Astrocyte (in vitro differentiated cells and primary cell): Measurements from ENCODE around the gene NGDN. TPM values are rescaled to one million over a fixed set of nuclear protein-coding genes. Genes with fewer than 3 reads are reported as not detected.

ENCODE experiments used
- DNase-seq: peaks from one replicate; pipeline ENCODE4 v3.0.0-alpha.2; 2010; ENCODE audit warnings: low read depth
- FAIRE-seq: peaks from 2 replicates; lab custom pipeline; 2011; peaks lifted over from hg19 to GRCh38; lab: Jason Lieb, UNC
- H2AFZ ChIP-seq: 2 replicates; pipeline ENCODE4 v1.6.0; 2012; ENCODE audit warnings: low read depth, low read length, inconsistent platforms
- H3K27ac ChIP-seq: 2 replicates; pipeline ENCODE4 v1.5.1; 2011; ENCODE audit warnings: low read depth, low read length, inconsistent platforms
- H3K27me3 ChIP-seq: 2 replicates; pipeline ENCODE4 v1.6.0; 2011; ENCODE audit warnings: low read length, inconsistent platforms; ENCODE audit not compliant: insufficient read depth
- H3K36me3 ChIP-seq: 2 replicates; pipeline ENCODE4 v1.5.1; 2011; ENCODE audit warnings: low read length, inconsistent platforms; ENCODE audit not compliant: insufficient read depth
- H3K4me1 ChIP-seq: 2 replicates; pipeline ENCODE4 v1.5.1; 2011; ENCODE audit warnings: low read length, inconsistent platforms; ENCODE audit not compliant: insufficient read depth
- H3K4me2 ChIP-seq: 2 replicates; pipeline ENCODE4 v1.6.0; 2012; ENCODE audit warnings: low read length, inconsistent platforms
- H3K4me3 ChIP-seq: 2 replicates; pipeline ENCODE4 v1.5.1; 2011; ENCODE audit warnings: low read depth, mild to moderate bottlenecking, low read length, inconsistent platforms; ENCODE audit not compliant: insufficient read depth
- H3K79me2 ChIP-seq: 2 replicates; pipeline ENCODE4 v1.6.0; 2012; ENCODE audit warnings: mild to moderate bottlenecking, low read length, inconsistent platforms; ENCODE audit not compliant: insufficient read depth
- H3K9ac ChIP-seq: 2 replicates; pipeline ENCODE4 v1.6.0; 2012; ENCODE audit warnings: mild to moderate bottlenecking, low read length, inconsistent platforms
- H3K9me3 ChIP-seq: 2 replicates; pipeline ENCODE4 v1.5.1; 2012; ENCODE audit warnings: low read depth, mild to moderate bottlenecking, low read length, inconsistent platforms; ENCODE audit not compliant: insufficient read depth
- H4K20me1 ChIP-seq: 2 replicates; pipeline ENCODE4 v1.6.0; 2012; ENCODE audit warnings: low read length, inconsistent platforms; ENCODE audit not compliant: insufficient read depth
- H3K27ac Mint-ChIP-seq: one replicate; pipeline ENCODE4 v1.8.0; 2021; ENCODE audit warnings: mild to moderate bottlenecking, mixed read lengths; ENCODE audit not compliant: unreplicated experiment
- H3K27me3 Mint-ChIP-seq: one replicate; pipeline ENCODE4 v1.8.0; 2021; ENCODE audit warnings: low read depth, mixed read lengths; ENCODE audit not compliant: unreplicated experiment
- H3K36me3 Mint-ChIP-seq: one replicate; pipeline ENCODE4 v1.8.0; 2021; ENCODE audit warnings: low read depth, mixed read lengths; ENCODE audit not compliant: unreplicated experiment
- H3K4me1 Mint-ChIP-seq: one replicate; pipeline ENCODE4 v1.8.0; 2021; ENCODE audit warnings: low read depth, mixed read lengths; ENCODE audit not compliant: unreplicated experiment
- H3K4me3 Mint-ChIP-seq: one replicate; pipeline ENCODE4 v1.8.0; 2021; ENCODE audit warnings: mild to moderate bottlenecking, moderate library complexity, mixed read lengths; ENCODE audit not compliant: unreplicated experiment
- H3K9me3 Mint-ChIP-seq: one replicate; pipeline ENCODE4 v1.8.0; 2021; ENCODE audit warnings: mild to moderate bottlenecking, mixed read lengths; ENCODE audit not compliant: unreplicated experiment
- CTCF ChIP-seq: IDR thresholded peaks from 2 replicates; pipeline ENCODE4 v1.5.1; 2011; ENCODE audit warnings: low read depth, mild to moderate bottlenecking, inconsistent platforms, low read length, moderate library complexity; ENCODE audit not compliant: insufficient read depth
- EZH2 ChIP-seq: IDR thresholded peaks from 2 replicates; pipeline ENCODE4 v1.6.1; 2012; ENCODE audit warnings: mild to moderate bottlenecking, low read length, inconsistent platforms; ENCODE audit not compliant: insufficient read depth
- total RNA-seq: library from RNA; stranded (reverse); gene quantifications from 2 replicates; pipeline ENCODE4 v1.2.1, GENCODE V29; 2021

NGDN gene
- total RNA-seq, 1 donor from 2014 or later = 28.6 TPM

DNA sequence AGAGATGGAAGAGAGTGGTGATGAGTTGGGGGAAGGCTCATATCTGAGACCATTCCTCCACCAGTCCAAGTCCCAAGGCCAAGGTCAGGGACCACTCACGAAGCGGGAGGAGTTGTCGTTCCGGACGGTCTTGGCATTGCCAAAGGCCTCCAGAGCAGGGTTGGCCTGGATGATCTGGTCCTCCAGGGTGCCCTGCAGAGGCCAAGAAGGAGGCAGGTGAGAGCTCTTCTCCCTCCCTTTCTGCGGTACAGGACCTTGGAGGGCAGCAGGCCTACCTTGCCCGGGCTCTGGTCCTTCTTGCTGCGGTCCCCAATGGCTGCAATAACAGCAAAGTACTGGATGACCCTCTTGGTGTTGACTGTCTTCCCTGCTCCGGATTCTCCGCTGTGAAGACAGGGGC is 38.0 kb upstream of the NGDN start:
- Mint-ChIP-seq H3K4me1 (peaks cover 24% of the 10 kb centered on the region), H3K27me3 (peaks cover 30% of the 10 kb centered on the region), H3K9me3 (peaks cover 9% of the 10 kb centered on the region), H3K27ac (no peak overlapping the region), H3K36me3 (no peaks in the 10 kb centered on the region), H3K4me3 (no peak overlapping the region)
- no peaks in the 10 kb centered on the region for H3K36me3 ChIP-seq
- no peak overlapping the region for H3K4me2 ChIP-seq
- H3K4me3 ChIP-seq = no peak overlapping the region
- no peak overlapping the region for H3K27ac ChIP-seq
- no peaks in the 10 kb centered on the region for H3K9me3 ChIP-seq
- H2AFZ ChIP-seq = no peak overlapping the region
- H3K27me3 ChIP-seq = peaks cover 4% of the 10 kb centered on the region
- no peaks in the 10 kb centered on the region for H3K4me1 ChIP-seq
- TF ChIP-seq CTCF = no peak
- H3K9ac ChIP-seq = no peak overlapping the region
- no peaks in the 10 kb centered on the region for H4K20me1 ChIP-seq
- FAIRE-seq = no peak
- no peak for DNase-seq
- H3K79me2 ChIP-seq = no peaks in the 10 kb centered on the region

DNA sequence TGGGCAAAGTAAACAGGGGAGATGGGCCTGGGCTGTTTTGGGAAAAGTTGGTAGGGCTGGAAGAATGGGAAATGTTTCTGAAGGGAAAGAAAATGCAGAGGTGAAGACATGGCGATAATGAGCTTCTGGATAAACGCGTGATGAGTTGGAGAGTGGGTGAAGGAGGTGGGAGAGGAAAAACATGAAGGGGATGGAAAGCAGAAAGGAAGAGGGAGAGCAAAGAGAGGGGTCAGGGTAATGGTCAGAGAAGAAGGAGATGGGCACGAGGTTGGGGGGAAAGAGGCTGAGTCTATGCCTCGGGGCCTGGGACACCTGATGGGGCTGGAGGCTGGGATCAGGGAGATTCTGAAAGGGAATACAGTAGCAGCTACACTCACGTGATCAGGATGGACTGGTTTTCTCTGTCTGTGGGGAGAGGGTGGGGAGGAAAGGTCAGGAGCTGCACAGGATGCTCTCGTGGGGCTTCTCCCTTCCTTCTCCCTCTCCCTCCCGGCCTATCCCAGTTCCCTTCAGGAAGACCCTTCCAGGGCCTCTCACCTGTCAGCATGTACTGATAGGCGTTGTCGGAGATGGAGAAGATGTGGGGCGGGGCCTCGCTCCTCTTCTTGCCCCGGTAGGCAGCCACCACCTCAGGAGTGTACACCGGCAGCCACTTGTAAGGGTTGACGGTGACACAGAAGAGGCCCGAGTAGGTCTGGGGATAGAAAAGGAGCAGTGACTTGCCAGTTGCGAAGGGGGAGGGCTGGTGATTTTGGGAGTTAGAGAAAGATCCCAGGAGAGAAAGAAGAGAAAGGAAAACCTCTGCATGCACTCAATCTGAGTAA is 37.2 kb upstream of the NGDN start:
- H3K36me3 ChIP-seq = no peaks in the 10 kb centered on the region
- H3K27ac ChIP-seq = no peak overlapping the region
- no peak for DNase-seq
- Mint-ChIP-seq H3K4me3 (no peak overlapping the region), H3K27me3 (peaks cover 30% of the 10 kb centered on the region), H3K4me1 (peaks cover 24% of the 10 kb centered on the region), H3K27ac (no peak overlapping the region), H3K9me3 (peaks cover 7% of the 10 kb centered on the region), H3K36me3 (no peaks in the 10 kb centered on the region)
- no peak overlapping the region for H2AFZ ChIP-seq
- H3K9ac ChIP-seq = no peak overlapping the region
- H3K79me2 ChIP-seq = no peaks in the 10 kb centered on the region
- H3K4me3 ChIP-seq = no peak overlapping the region
- no peaks in the 10 kb centered on the region for H3K9me3 ChIP-seq
- no peak for FAIRE-seq
- peaks cover 4% of the 10 kb centered on the region for H3K27me3 ChIP-seq
- no peak overlapping the region for H3K4me2 ChIP-seq
- no peaks in the 10 kb centered on the region for H3K4me1 ChIP-seq
- TF ChIP-seq CTCF (no peak), EZH2 (no peak)
- H4K20me1 ChIP-seq = no peaks in the 10 kb centered on the region

- no peak for FAIRE-seq
- H3K9me3 Mint-ChIP-seq = peaks cover 5% of the 10 kb centered on the region
- Histone ChIP-seq H3K9me3 (no peaks in the 10 kb centered on the region), H3K36me3 (no peaks in the 10 kb centered on the region), H3K9ac (no peak overlapping the region), H3K27me3 (peaks cover 4% of the 10 kb centered on the region), H3K79me2 (no peaks in the 10 kb centered on the region), H4K20me1 (no peaks in the 10 kb centered on the region), H3K4me2 (no peak overlapping the region), H3K4me1 (no peaks in the 10 kb centered on the region), H2AFZ (no peak overlapping the region), H3K27ac (no peak overlapping the region), H3K4me3 (no peak overlapping the region)
- no peak overlapping the region for H3K4me3 Mint-ChIP-seq
- H3K27me3 Mint-ChIP-seq = peaks cover 30% of the 10 kb centered on the region
- peaks cover 24% of the 10 kb centered on the region for H3K4me1 Mint-ChIP-seq
- no peaks in the 10 kb centered on the region for H3K36me3 Mint-ChIP-seq
- no peak overlapping the region for H3K27ac Mint-ChIP-seq
- no peak for DNase-seq
- TF ChIP-seq EZH2 = no peak
- no peak for TF ChIP-seq CTCF
Measured at GRCh38 chr14:23432946-23433345, 36.6 kb upstream of the NGDN start.
